ENCODE results near the gene RASL11A.
"Not testable (repeated sequence)": the region's sequence is repeated elsewhere in the genome, so short reads cannot be mapped to it uniquely, and the experiment has no call there.

Gene RASL11A

GRCh38 chr13:27269114-27269665 lies 1.4 kb upstream of the RASL11A start:
- no peak for DNase-seq

- DNase-seq = no peak
These were observed 1.0 kb downstream of the RASL11A start for GRCh38 chr13:27271570-27272096.

- DNase-seq = no peak
These were observed 3.2 kb downstream of the RASL11A start for GRCh38 chr13:27273658-27274425.

GRCh38 chr13:27274631-27275030 lies 4.0 kb downstream of the RASL11A start:
- no peak for DNase-seq

GRCh38 chr13:27276188-27276587 lies 5.6 kb downstream of the RASL11A start:
- DNase-seq = no peak

GRCh38 chr13:27279506-27279905 lies 8.9 kb downstream of the RASL11A start:
- DNase-seq = no peak

GRCh38 chr13:27280009-27280656 lies 9.5 kb downstream of the RASL11A start:
- peak; percentile 36 for DNase-seq

GRCh38 chr13:27280841-27281240 lies 10.2 kb downstream of the RASL11A start:
- no peak for DNase-seq

- no peak for DNase-seq
These were observed 10.8 kb downstream of the RASL11A start for GRCh38 chr13:27281420-27281819.

- peak; percentile 28 for DNase-seq
These were observed 13.4 kb downstream of the RASL11A start for GRCh38 chr13:27283906-27284493.

GRCh38 chr13:27288392-27288791 lies 17.8 kb downstream of the RASL11A start:
- no peak for DNase-seq

GRCh38 chr13:27289011-27289665 lies 18.5 kb downstream of the RASL11A start:
- DNase-seq = no peak

GRCh38 chr13:27290715-27291114 lies 20.1 kb downstream of the RASL11A start:
- no peak for DNase-seq

GRCh38 chr13:27291967-27292366 lies 21.3 kb downstream of the RASL11A start:
- not testable (repeated sequence) for DNase-seq

GRCh38 chr13:27293076-27293691 lies 22.6 kb downstream of the RASL11A start:
- DNase-seq = no peak

GRCh38 chr13:27293873-27294515 lies 23.4 kb downstream of the RASL11A start:
- no peak for DNase-seq

- DNase-seq = no peak
These were observed 24.5 kb downstream of the RASL11A start for GRCh38 chr13:27295096-27295495.

- DNase-seq = no peak
These were observed 25.0 kb downstream of the RASL11A start for GRCh38 chr13:27295660-27296059.

GRCh38 chr13:27296496-27296895 lies 25.9 kb downstream of the RASL11A start:
- DNase-seq = no peak

GRCh38 chr13:27298849-27299248 lies 28.2 kb downstream of the RASL11A start:
- DNase-seq = no peak

- not testable (repeated sequence) for DNase-seq
These were observed 29.8 kb downstream of the RASL11A start for GRCh38 chr13:27300406-27300805.

All from EL (cell line).